Measurements from ENCODE around the gene TXNL4A.

The TXNL4A gene

GRCh38 chr18:79980585-79980984 lies 7.8 kb downstream of the TXNL4A start:
- Mint-ChIP-seq H3K27me3 (ENCODE audit: low read depth) (no peaks in the 10 kb centered on the region), H3K4me3 (no peak overlapping the region), H3K27ac (no peak overlapping the region), H3K9me3 (no peaks in the 10 kb centered on the region), H3K4me1 (peaks cover 18% of the 10 kb centered on the region), H3K36me3 (ENCODE audit: low read depth) (peaks cover 39% of the 10 kb centered on the region)
- no peak for TF ChIP-seq CTCF (IDR thresholded peaks at IDR 0.05; ENCODE audit: unreplicated experiment in 3 of 3)

GRCh38 chr18:79979843-79980242 lies 8.5 kb downstream of the TXNL4A start:
- no peak for TF ChIP-seq CTCF (IDR thresholded peaks at IDR 0.05; ENCODE audit: unreplicated experiment in 3 of 3)
- H3K36me3 Mint-ChIP-seq (ENCODE audit: low read depth): peaks cover 40% of the 10 kb centered on the region
- H3K9me3 Mint-ChIP-seq: no peaks in the 10 kb centered on the region

GRCh38 chr18:79975985-79976680 lies 12.2 kb downstream of the TXNL4A start:
- Mint-ChIP-seq H3K27me3 (ENCODE audit: low read depth) (no peaks in the 10 kb centered on the region), H3K36me3 (ENCODE audit: low read depth) (peaks cover 57% of the 10 kb centered on the region), H3K4me1 (peaks cover 3% of the 10 kb centered on the region), H3K9me3 (no peaks in the 10 kb centered on the region), H3K4me3 (no peak overlapping the region), H3K27ac (no peak overlapping the region)
- TF ChIP-seq CTCF (IDR thresholded peaks at IDR 0.05; ENCODE audit: unreplicated experiment in 3 of 3): no peak

More at GRCh38 chr18:79979843-79980242, 8.5 kb downstream of the TXNL4A start:
- Mint-ChIP-seq H3K4me3 (no peak overlapping the region), H3K4me1 (peaks cover 14% of the 10 kb centered on the region), H3K27me3 (ENCODE audit: low read depth) (no peaks in the 10 kb centered on the region), H3K27ac (no peak overlapping the region)

- Mint-ChIP-seq H3K36me3 (ENCODE audit: low read depth) (peaks cover 59% of the 10 kb centered on the region), H3K4me1 (no peaks in the 10 kb centered on the region), H3K27me3 (ENCODE audit: low read depth) (no peaks in the 10 kb centered on the region), H3K9me3 (no peaks in the 10 kb centered on the region), H3K27ac (no peak overlapping the region), H3K4me3 (no peak overlapping the region)
- no peak for TF ChIP-seq CTCF (IDR thresholded peaks at IDR 0.05; ENCODE audit: unreplicated experiment in 3 of 3)
These were observed 13.3 kb downstream of the TXNL4A start for GRCh38 chr18:79975043-79975442.

- no peaks in the 10 kb centered on the region for H3K4me1 Mint-ChIP-seq
- H3K27ac Mint-ChIP-seq: no peak overlapping the region
- peaks cover 58% of the 10 kb centered on the region for H3K36me3 Mint-ChIP-seq (ENCODE audit: low read depth)
- H3K9me3 Mint-ChIP-seq: no peaks in the 10 kb centered on the region
- TF ChIP-seq CTCF (IDR thresholded peaks at IDR 0.05; ENCODE audit: unreplicated experiment in 3 of 3): no peak
- no peak overlapping the region for H3K4me3 Mint-ChIP-seq
- no peaks in the 10 kb centered on the region for H3K27me3 Mint-ChIP-seq (ENCODE audit: low read depth)
These were observed 14.2 kb downstream of the TXNL4A start for GRCh38 chr18:79974025-79974654.

GRCh38 chr18:79973517-79973916 lies 14.8 kb downstream of the TXNL4A start:
- Mint-ChIP-seq H3K36me3 (ENCODE audit: low read depth) (peaks cover 58% of the 10 kb centered on the region), H3K4me1 (no peaks in the 10 kb centered on the region), H3K27ac (peak overlapping the region in 1 of 3 experiments; percentile 60), H3K9me3 (no peaks in the 10 kb centered on the region), H3K4me3 (no peak overlapping the region), H3K27me3 (ENCODE audit: low read depth) (no peaks in the 10 kb centered on the region)
- no peak for TF ChIP-seq CTCF (IDR thresholded peaks at IDR 0.05; ENCODE audit: unreplicated experiment in 3 of 3)
